Kidney epithelial cell (primary cell): ENCODE measurements around the gene KCNIP4. TPM values are rescaled to one million over a fixed set of nuclear protein-coding genes. Genes with fewer than 3 reads are reported as not detected.
A peak's percentile ranks its signal among the peaks of the same experiment; 100 is the strongest.

Source experiments
- DNase-seq: peaks from one replicate; pipeline ENCODE4 v3.0.0-alpha.2; 2010; ENCODE audit warnings: low read depth
- H3K27me3 ChIP-seq: 2 replicates; pipeline ENCODE4 v1.6.0; 2011; ENCODE audit warnings: low read length; ENCODE audit not compliant: control insufficient read depth, insufficient read depth
- H3K36me3 ChIP-seq: 2 replicates; pipeline ENCODE4 v1.5.1; 2011; ENCODE audit warnings: low read length; ENCODE audit not compliant: control insufficient read depth, insufficient read depth
- H3K4me3 ChIP-seq: 2 replicates; pipeline ENCODE4 v1.5.1; 2011; ENCODE audit warnings: low read depth, mild to moderate bottlenecking, control low read depth, low read length
- total RNA-seq: library from RNA; depleted of rRNA; stranded (reverse); fragments of >200 nt; gene quantifications from 2 replicates; pipeline ENCODE4 v1.2.3, GENCODE V29; 2015
- TF ChIP-seq, protein P1 (sequence below): IDR thresholded peaks from 2 replicates; pipeline ENCODE4 v1.5.1; 2011; ENCODE audit warnings: mild to moderate bottlenecking, moderate library complexity, low read length, control low read depth, inconsistent platforms; ENCODE audit not compliant: insufficient read depth, poor library complexity, severe bottlenecking

KCNIP4 gene
- total RNA-seq, 1 donor from 2014 or later: 5.5 TPM

DNA sequence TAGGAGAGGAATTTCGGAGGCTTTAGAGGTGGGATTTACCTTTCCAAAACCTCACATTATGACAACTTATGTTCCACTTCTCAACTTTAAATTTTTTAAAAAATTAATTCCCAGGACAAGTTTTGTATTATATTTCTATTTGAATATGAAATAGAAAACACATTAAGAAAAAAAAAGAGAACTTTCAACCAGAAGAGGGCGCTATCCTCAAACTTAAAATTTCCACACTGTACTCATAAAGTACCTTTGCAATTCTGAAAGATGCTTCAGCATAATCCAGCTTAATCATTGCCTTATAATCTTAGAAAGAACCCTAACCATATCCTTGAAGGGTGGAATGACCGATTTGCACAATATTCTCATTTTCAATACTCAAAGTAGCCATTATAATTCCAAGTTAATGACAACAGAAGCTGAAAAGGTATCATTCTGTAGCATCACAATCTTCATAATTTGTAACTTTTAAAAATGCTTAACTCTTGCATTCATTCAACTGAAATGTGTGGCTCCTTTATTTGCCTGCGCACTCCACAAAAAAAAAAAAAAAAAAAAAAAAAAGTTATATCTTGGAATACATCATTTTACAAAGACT is 158.0 kb downstream of the KCNIP4 start:
- Histone ChIP-seq H3K36me3 (no peaks in the 10 kb centered on the region), H3K27me3 (no peaks in the 10 kb centered on the region), H3K4me3 (no peak overlapping the region)
- TF ChIP-seq, protein P1, sequence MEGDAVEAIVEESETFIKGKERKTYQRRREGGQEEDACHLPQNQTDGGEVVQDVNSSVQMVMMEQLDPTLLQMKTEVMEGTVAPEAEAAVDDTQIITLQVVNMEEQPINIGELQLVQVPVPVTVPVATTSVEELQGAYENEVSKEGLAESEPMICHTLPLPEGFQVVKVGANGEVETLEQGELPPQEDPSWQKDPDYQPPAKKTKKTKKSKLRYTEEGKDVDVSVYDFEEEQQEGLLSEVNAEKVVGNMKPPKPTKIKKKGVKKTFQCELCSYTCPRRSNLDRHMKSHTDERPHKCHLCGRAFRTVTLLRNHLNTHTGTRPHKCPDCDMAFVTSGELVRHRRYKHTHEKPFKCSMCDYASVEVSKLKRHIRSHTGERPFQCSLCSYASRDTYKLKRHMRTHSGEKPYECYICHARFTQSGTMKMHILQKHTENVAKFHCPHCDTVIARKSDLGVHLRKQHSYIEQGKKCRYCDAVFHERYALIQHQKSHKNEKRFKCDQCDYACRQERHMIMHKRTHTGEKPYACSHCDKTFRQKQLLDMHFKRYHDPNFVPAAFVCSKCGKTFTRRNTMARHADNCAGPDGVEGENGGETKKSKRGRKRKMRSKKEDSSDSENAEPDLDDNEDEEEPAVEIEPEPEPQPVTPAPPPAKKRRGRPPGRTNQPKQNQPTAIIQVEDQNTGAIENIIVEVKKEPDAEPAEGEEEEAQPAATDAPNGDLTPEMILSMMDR: peak; percentile 18
- no peak for DNase-seq

DNA sequence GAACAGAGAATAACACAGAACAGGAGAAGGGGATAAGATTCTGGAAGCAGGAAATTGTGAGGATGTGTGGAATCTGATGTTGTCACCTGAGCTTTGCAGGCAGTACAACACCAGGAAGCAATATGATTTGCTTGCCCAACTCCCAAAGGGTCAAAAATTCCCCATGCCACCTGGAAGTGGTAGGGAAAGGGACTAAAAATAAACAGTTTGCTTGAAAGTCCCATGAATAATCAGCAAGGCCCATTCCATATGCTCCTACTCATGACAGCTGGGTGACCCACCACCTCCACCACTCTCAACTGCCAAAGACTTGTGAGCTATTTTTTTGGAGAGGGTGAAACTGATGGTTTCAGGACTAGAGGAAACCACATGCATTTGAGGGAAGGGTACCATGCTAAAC is 168.4 kb downstream of the KCNIP4 start:
- DNase-seq: no peak
- Histone ChIP-seq H3K36me3 (no peaks in the 10 kb centered on the region), H3K4me3 (no peak overlapping the region), H3K27me3 (no peaks in the 10 kb centered on the region)
- TF ChIP-seq, protein P1: no peak

DNA sequence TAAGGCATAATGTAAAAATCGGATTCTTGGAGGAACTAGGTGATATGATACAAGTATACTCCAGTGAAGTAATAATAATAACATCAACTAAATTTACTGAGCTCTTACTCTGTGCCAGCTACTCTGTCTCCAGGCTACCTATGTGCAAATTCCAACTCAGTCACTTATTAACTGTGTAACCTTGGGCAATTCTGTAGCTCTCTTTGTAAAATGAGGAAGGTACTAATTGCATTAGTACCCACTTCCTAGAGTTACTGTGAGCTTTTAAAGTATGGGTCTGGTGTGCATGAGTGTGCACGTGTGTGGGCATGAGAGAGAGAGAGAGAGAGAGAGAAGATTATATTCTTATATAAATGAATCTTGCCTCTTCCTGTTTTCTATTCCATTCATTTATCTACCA is 169.9 kb downstream of the KCNIP4 start:
- TF ChIP-seq, protein P1: no peak
- DNase-seq: no peak
- no peaks in the 10 kb centered on the region for H3K27me3 ChIP-seq
- H3K36me3 ChIP-seq: no peaks in the 10 kb centered on the region
- no peak overlapping the region for H3K4me3 ChIP-seq

DNA sequence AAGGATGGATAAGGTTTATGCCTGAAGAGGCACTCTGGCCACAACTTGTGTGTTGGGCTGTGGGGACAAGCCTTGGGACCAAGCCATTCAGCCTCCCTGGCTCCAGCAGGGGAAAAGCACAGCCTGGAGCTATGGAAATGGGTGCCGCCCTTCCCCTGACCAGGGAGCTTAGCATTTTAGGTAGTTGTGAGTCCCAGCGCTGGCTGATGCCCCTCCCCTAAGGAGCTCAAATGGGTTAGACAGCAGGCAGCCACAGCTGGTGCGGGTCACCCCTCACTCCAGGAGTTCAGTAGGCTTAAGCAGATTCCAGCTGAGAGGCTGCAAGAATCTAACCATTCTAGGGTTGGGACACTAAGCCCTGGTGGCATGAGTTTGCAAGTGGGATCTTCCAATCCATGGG is 172.9 kb downstream of the KCNIP4 start:
- Histone ChIP-seq H3K4me3 (no peak overlapping the region), H3K36me3 (no peaks in the 10 kb centered on the region), H3K27me3 (no peaks in the 10 kb centered on the region)
- TF ChIP-seq, protein P1: no peak
- DNase-seq: no peak

DNA sequence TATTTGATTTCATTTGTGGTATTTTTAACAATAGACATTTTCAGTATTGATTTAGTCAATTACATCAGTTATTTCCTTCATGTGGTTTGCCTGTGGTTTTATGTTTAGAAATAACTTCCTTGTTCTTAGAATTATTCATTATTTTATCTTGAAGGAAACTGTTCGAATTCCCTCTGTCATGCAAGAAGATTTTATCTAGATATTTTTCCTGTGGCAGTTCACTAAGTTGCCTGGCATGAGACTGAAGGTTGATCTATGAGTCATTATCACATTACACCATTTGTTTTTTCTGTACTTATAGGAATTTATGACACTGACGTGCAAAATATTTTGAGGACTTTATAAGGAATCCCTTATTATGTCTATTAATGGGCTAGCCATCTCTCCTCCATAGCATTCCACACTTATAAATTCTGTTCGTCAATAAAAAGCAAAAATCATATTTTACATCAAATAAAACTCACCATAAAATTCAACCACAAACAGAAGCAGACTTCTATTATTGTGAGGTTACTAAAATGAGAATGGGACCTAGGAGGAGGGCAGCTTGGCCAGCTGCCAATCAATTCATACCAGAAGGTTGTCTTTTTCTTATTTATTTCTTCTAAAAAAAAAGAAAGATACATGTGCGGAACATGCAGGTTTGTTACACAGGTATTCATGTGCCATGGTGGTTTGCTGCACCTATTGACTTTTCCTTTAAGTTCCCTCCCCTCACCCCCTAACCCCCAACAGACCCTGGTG is 179.0 kb downstream of the KCNIP4 start:
- H3K27me3 ChIP-seq: no peaks in the 10 kb centered on the region
- TF ChIP-seq, protein P1: no peak
- H3K4me3 ChIP-seq: no peak overlapping the region
- H3K36me3 ChIP-seq: no peaks in the 10 kb centered on the region
- DNase-seq: peak; percentile 55
